Measurements from ENCODE around the gene PLPP7.

DNA sequence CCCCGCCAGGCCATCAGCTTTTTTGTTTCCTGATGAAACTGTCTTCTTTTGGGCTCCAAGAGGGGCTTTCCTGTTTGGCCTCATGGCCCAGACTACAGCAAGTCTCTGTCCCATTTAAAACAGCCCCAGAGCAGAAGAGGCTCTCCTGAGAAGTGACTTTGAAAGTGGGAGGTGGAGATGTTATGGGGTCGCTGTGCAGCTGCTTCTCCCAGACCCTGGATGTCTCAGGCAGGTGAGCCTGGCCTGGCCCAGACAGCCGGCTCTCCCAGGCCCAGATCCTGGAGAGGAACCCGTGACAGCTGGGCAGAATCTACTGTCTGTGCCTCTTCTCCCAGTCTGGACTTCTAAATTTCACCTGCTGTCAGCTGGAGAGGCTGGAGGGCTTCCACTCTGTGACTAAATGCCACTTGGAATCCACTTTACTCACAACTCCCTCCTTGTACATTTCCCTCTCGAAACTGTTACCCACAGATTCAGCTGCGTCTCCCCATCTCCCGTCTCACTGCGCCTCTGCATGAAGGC lies 33.8 kb upstream of the PLPP7 start:
- TF ChIP-seq GATA2 (IDR thresholded peaks at IDR 0.05; ENCODE audit: low read depth, low read length) (no peak), GATA3 (IDR thresholded peaks at IDR 0.05; ENCODE audit: low read depth, low read length) (no peak)
